H1 (cell line): ENCODE results near the gene DDHD1. TPM values are rescaled to one million over a fixed set of nuclear protein-coding genes. Genes with fewer than 3 reads are reported as not detected.

ENCODE experiments used
- CTCF ChIA-PET: fragments of 300-600 bp; sonication (Branson Sonifier 250); formaldehyde crosslinking; loops from one replicate; lab custom pipeline; 2021; ENCODE audit not compliant: partially characterized antibody; lab: Charles Lee
- POLR2A ChIA-PET: fragments of 300-600 bp; sonication (Branson Sonifier 250); formaldehyde crosslinking; loops from one replicate; lab custom pipeline; 2021; ENCODE audit warnings: inconsistent platforms; ENCODE audit not compliant: partially characterized antibody; lab: Charles Lee
- DNase-seq, 2 experiments: peaks; one replicate each; pipeline versions ENCODE4 v3.0.0 to v3.0.0-alpha.2; 2010 to 2022; ENCODE audit warnings: low spot score in 2 of 2, low read depth in 1 of 2, mixed read lengths in 1 of 2
- FAIRE-seq: peaks from 2 replicates; lab custom pipeline; 2011; peaks lifted over from hg19 to GRCh38; lab: Jason Lieb, UNC
- H2AFZ ChIP-seq: 2 replicates; pipeline ENCODE4 v1.8.1; 2012; ENCODE audit warnings: low read length, inconsistent platforms
- H2AK5ac ChIP-seq: 2 replicates; pipeline ENCODE4 v1.6.1; 2013; ENCODE audit warnings: low read depth, low read length
- H2BK120ac ChIP-seq: replicated peaks from 2 replicates; pipeline ENCODE3; 2013; ENCODE audit warnings: low read depth, low read length, inconsistent platforms
- H2BK12ac ChIP-seq: 2 replicates; pipeline ENCODE4 v1.6.1; 2013; ENCODE audit warnings: low read depth, low read length
- H2BK15ac ChIP-seq: 2 replicates; pipeline ENCODE4 v1.6.1; 2013; ENCODE audit warnings: low read length
- H2BK20ac ChIP-seq: 2 replicates; pipeline ENCODE4 v1.6.1; 2013; ENCODE audit warnings: low read length
- H2BK5ac ChIP-seq: 2 replicates; pipeline ENCODE4 v1.6.1; 2013; ENCODE audit warnings: low read depth, low read length
- H3K14ac ChIP-seq: 2 replicates; pipeline ENCODE4 v1.6.1; 2013; ENCODE audit warnings: inconsistent platforms; ENCODE audit not compliant: insufficient read length
- H3K18ac ChIP-seq: 2 replicates; pipeline ENCODE4 v1.6.1; 2013; ENCODE audit warnings: low read length; ENCODE audit errors: extremely low read depth
- H3K23ac ChIP-seq: 2 replicates; pipeline ENCODE4 v1.6.1; 2013; ENCODE audit warnings: inconsistent platforms; ENCODE audit not compliant: insufficient read length
- H3K23me2 ChIP-seq: 2 replicates; pipeline ENCODE4 v1.6.1; 2013; ENCODE audit warnings: low read depth, low read length
- H3K27ac ChIP-seq: 2 replicates; pipeline ENCODE4 v1.6.1; 2011; ENCODE audit warnings: low read depth, low read length, inconsistent platforms
- H3K27me3 ChIP-seq, 4 experiments: replicated peaks in 1 of 4; 1 replicate in 1 of 4; 2 replicates in 3 of 4; pipeline versions ENCODE4 v1.6.1 to v1.8.1; 2011 to 2013; ENCODE audit warnings: low read length in 3 of 4, mild to moderate bottlenecking in 3 of 4, inconsistent platforms in 2 of 4, mixed read lengths in 2 of 4, moderate library complexity in 1 of 4; ENCODE audit not compliant: control insufficient read depth in 3 of 4, insufficient read depth in 3 of 4; ENCODE audit errors: extremely low read depth in 1 of 4
- H3K36me3 ChIP-seq, 4 experiments: 2 replicates each; pipeline versions ENCODE4 v1.6.1 to v1.8.1; 2011 to 2013; ENCODE audit warnings: mild to moderate bottlenecking in 4 of 4, low read length in 3 of 4, moderate library complexity in 2 of 4, control low read depth in 1 of 4, inconsistent platforms in 1 of 4; ENCODE audit not compliant: insufficient read depth in 4 of 4, control insufficient read depth in 2 of 4
- H3K4ac ChIP-seq: replicated peaks from 2 replicates; pipeline ENCODE3; 2013; ENCODE audit warnings: low read length, low read depth, mixed read lengths, inconsistent platforms; ENCODE audit not compliant: insufficient read length
- H3K4me1 ChIP-seq, 4 experiments: replicated peaks in 1 of 4; 1 replicate in 1 of 4; 2 replicates in 3 of 4; pipeline versions ENCODE4 v1.6.1 to v1.8.1; 2011 to 2013; ENCODE audit warnings: low read length in 3 of 4, inconsistent platforms in 2 of 4, mixed read lengths in 1 of 4; ENCODE audit not compliant: insufficient read depth in 4 of 4, control insufficient read depth in 3 of 4
- H3K4me2 ChIP-seq, 2 experiments: 2 replicates each; pipeline versions ENCODE4 v1.6.1 to v1.8.1; 2011 to 2013; ENCODE audit warnings: low read depth in 2 of 2, low read length in 2 of 2, control low read depth in 1 of 2, inconsistent platforms in 1 of 2, mild to moderate bottlenecking in 1 of 2; ENCODE audit not compliant: insufficient read depth in 1 of 2
- H3K4me3 ChIP-seq, 4 experiments: fragments of 200-600, 300-600 bp in 1 of 4; sonication (generic), shearing (Covaris generic), sonication (Bioruptor Twin) in 1 of 4; 2 replicates each; pipeline versions ENCODE4 v1.5.1 to v1.8.1; 2011 to 2016; ENCODE audit warnings: low read length in 4 of 4, low read depth in 3 of 4, control low read depth in 2 of 4, inconsistent platforms in 2 of 4, mild to moderate bottlenecking in 2 of 4, mixed read lengths in 1 of 4, moderate library complexity in 1 of 4; ENCODE audit not compliant: insufficient read depth in 2 of 4; ENCODE audit errors: extremely low read depth in 1 of 4
- H3K56ac ChIP-seq: replicated peaks from 2 replicates; pipeline ENCODE3; 2013; ENCODE audit warnings: low read depth, mild to moderate bottlenecking, mixed read lengths, low read length, inconsistent platforms; ENCODE audit not compliant: insufficient read length
- H3K79me1 ChIP-seq: 2 replicates; pipeline ENCODE4 v1.6.1; 2013; ENCODE audit warnings: low read depth, low read length, control low read depth
- H3K79me2 ChIP-seq, 2 experiments: 2 replicates each; pipeline versions ENCODE4 v1.6.1 to v1.8.1; 2012 to 2013; ENCODE audit warnings: low read length in 2 of 2, mild to moderate bottlenecking in 2 of 2, inconsistent platforms in 1 of 2; ENCODE audit not compliant: insufficient read depth in 2 of 2, control insufficient read depth in 1 of 2
- H3K9ac ChIP-seq, 4 experiments: replicated peaks in 1 of 4; 1 replicate in 1 of 4; 2 replicates in 3 of 4; pipeline versions ENCODE4 v1.6.1 to v1.8.1; 2011 to 2013; ENCODE audit warnings: low read depth in 3 of 4, low read length in 3 of 4, control low read depth in 2 of 4, mild to moderate bottlenecking in 2 of 4, moderate library complexity in 2 of 4, inconsistent platforms in 1 of 4; ENCODE audit errors: extremely low read depth in 1 of 4
- H3K9me3 ChIP-seq, 2 experiments: 2 replicates each; pipeline versions ENCODE4 v1.6.1 to v1.8.1; 2012 to 2013; ENCODE audit warnings: mild to moderate bottlenecking in 2 of 2, moderate library complexity in 2 of 2, control low read depth in 1 of 2, inconsistent platforms in 1 of 2, low read depth in 1 of 2, low read length in 1 of 2, mixed read lengths in 1 of 2; ENCODE audit not compliant: insufficient read depth in 2 of 2
- H4K20me1 ChIP-seq, 2 experiments: replicated peaks in 1 of 2; 2 replicates each; pipeline versions ENCODE3 to v1.8.1; 2011 to 2013; ENCODE audit warnings: inconsistent platforms in 2 of 2, low read length in 2 of 2, mild to moderate bottlenecking in 1 of 2; ENCODE audit not compliant: insufficient read depth in 2 of 2, control insufficient read depth in 1 of 2
- H4K5ac ChIP-seq: 2 replicates; pipeline ENCODE4 v1.6.1; 2013; ENCODE audit warnings: low read length, low read depth, mixed read lengths, inconsistent platforms; ENCODE audit not compliant: insufficient read length
- H4K8ac ChIP-seq: 2 replicates; pipeline ENCODE4 v1.8.0; 2013; ENCODE audit warnings: mild to moderate bottlenecking, moderate library complexity, low read length, inconsistent platforms; ENCODE audit not compliant: insufficient read depth; ENCODE audit errors: extremely low read depth
- H4K91ac ChIP-seq: replicated peaks from 2 replicates; pipeline ENCODE3; 2013; ENCODE audit warnings: low read length, mixed read lengths, inconsistent platforms; ENCODE audit not compliant: insufficient read length
- CBX8 ChIP-seq: fragments of 300-800, 300-1000 bp; sonication (generic); IDR thresholded peaks from 2 replicates; pipeline ENCODE4 v1.7.1; 2016; ENCODE audit warnings: low read depth, low read length, borderline replicate concordance
- CHD2 ChIP-seq: IDR thresholded peaks from 2 replicates; pipeline ENCODE4 v1.6.1; 2012; ENCODE audit warnings: low read length, improper control_type of control experiment
- CREB1 ChIP-seq: IDR thresholded peaks from 2 replicates; pipeline ENCODE4 v1.6.1; 2012; ENCODE audit warnings: inconsistent platforms
- GABPA ChIP-seq: IDR thresholded peaks from 2 replicates; pipeline ENCODE4 v1.6.1; 2011; ENCODE audit warnings: mild to moderate bottlenecking, low read length, moderate library complexity, borderline replicate concordance; ENCODE audit not compliant: insufficient read depth
- PHF8 ChIP-seq: fragments of 200-600 bp; sonication (generic); conservative IDR thresholded peaks from 2 replicates; pipeline ENCODE4 v1.7.1; 2012; ENCODE audit warnings: low read depth, mild to moderate bottlenecking, inconsistent platforms, low read length, moderate library complexity
- POLR2AphosphoS5 ChIP-seq: IDR thresholded peaks from 2 replicates; pipeline ENCODE4 v1.6.1; 2011; ENCODE audit warnings: low read depth, low read length
- SAP30 ChIP-seq: fragments of 300-600 bp; sonication (generic); IDR thresholded peaks from 2 replicates; pipeline ENCODE4 v1.7.1; 2012; ENCODE audit warnings: low read length, moderate library complexity, mild to moderate bottlenecking, inconsistent platforms; ENCODE audit not compliant: insufficient read depth, insufficient replicate concordance
- SIN3A ChIP-seq, 2 experiments: IDR thresholded peaks in 1 of 2; conservative IDR thresholded peaks in 1 of 2; 2 replicates each; pipeline ENCODE4 v1.6.1; 2011 to 2012; ENCODE audit warnings: low read length in 2 of 2, improper control_type of control experiment in 1 of 2, low read depth in 1 of 2, mild to moderate bottlenecking in 1 of 2
- SP4 ChIP-seq: IDR thresholded peaks from 2 replicates; pipeline ENCODE4 v1.6.1; 2012; ENCODE audit warnings: low read length, inconsistent platforms
- SUZ12 ChIP-seq: fragments of 200-600 bp; sonication (generic); IDR thresholded peaks from 2 replicates; pipeline ENCODE4 v1.6.1; 2012; ENCODE audit warnings: mild to moderate bottlenecking, inconsistent platforms, low read length, moderate library complexity, mixed read lengths
- ZNF274 ChIP-seq: IDR thresholded peaks from 2 replicates; pipeline ENCODE4 v1.7.0; 2012; ENCODE audit warnings: low read length, borderline replicate concordance; ENCODE audit errors: extremely low read depth
- WGBS, 2 experiments: shearing (Covaris generic) in 1 of 2; methylation state at CpG; one replicate each; pipeline versions ENCODE4 v1.1.6 to v1.1.7; 2013 to 2015; ENCODE audit warnings: low lambda C conversion rate in 2 of 2, mixed read lengths in 2 of 2, inconsistent platforms in 1 of 2, low coverage in 1 of 2, missing lambda C conversion rate in 1 of 2; ENCODE audit not compliant: insufficient replicate concordance in 2 of 2, insufficient coverage in 1 of 2, insufficient read length in 1 of 2; ENCODE audit errors: extremely low coverage in 1 of 2, missing lambda C conversion rate in 1 of 2; 5-methylcytosine and 5-hydroxymethylcytosine counted together
- polyA plus RNA-seq, 7 experiments: library from polyadenylated mRNA; depleted of rRNA in 3 of 7; stranded (reverse) in 5 of 7; unstranded in 2 of 7; fragments of >200 nt in 5 of 7; fragments of 200-250 nt in 2 of 7; gene quantifications; 1 replicate in 5 of 7; 2 replicates in 1 of 7; 4 replicates in 1 of 7; pipeline versions ENCODE4 v1.2.1 to v1.2.3, GENCODE V29; 2011 to 2013; ENCODE audit warnings: missing spikeins in 2 of 7, mixed read lengths in 2 of 7
- total RNA-seq: library from RNA; stranded (reverse); fragmentation: NEBNext Ultra II Directional; extraction: Animal tissue kit (Norgen Biotek cat#: 25700); gene quantifications from 2 replicates; pipeline ENCODE4 v1.2.1, GENCODE V29; 2021
- TF ChIP-seq, protein P1 (sequence below), 3 experiments: IDR thresholded peaks; 1 replicate in 2 of 3; 2 replicates in 1 of 3; pipeline versions ENCODE4 v1.5.1 to v1.6.1; 2011; ENCODE audit warnings: low read length in 3 of 3, mild to moderate bottlenecking in 3 of 3, inconsistent platforms in 2 of 3, low read depth in 1 of 3, moderate library complexity in 1 of 3; ENCODE audit not compliant: insufficient read depth in 1 of 3; ENCODE audit errors: control extremely low read depth in 1 of 3

Gene DDHD1
- total and polyA plus RNA-seq, 2 of the 8 experiments (the other 6 are each of a cell fraction or from before 2014, with no cell fraction given), result 3.6 to 16.0 TPM

DNA sequence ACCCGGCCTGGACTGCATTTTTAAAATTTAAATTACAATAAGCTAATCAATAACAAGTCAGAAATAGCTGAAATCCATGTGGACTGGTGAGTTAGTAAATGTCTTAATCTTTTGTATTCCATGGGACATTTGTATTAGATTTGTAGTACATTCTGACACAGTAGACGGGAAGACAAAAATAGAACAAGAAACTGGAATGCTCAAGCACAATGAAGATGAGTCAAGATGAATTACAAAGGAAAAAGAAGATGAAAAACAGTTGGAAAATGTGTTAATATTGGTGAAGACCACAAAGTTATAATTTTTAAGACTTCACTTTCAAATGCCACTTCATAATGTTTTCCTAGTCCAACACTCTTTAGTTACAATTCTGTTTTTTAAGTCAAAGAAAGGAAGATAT lies 104.5 kb downstream of the DDHD1 start:
- Histone ChIP-seq H3K27me3 (no peaks in the 10 kb centered on the region), H4K8ac (no peak overlapping the region), H4K5ac (no peak overlapping the region), H4K20me1 (no peaks in the 10 kb centered on the region), H3K23ac (no peak overlapping the region), H2BK12ac (no peak overlapping the region), H4K91ac (no peak overlapping the region), H3K4me3 (no peak overlapping the region), H3K79me2 (no peaks in the 10 kb centered on the region), H3K4me2 (no peak overlapping the region), H3K36me3 (peaks cover 0 to 3% (median 1%) of the 10 kb centered on the region in 4 experiments; a peak in 2 of 8 replicates), H2BK120ac (no peak overlapping the region), H3K23me2 (no peaks in the 10 kb centered on the region), H3K27ac (no peak overlapping the region), H3K4me1 (no peaks in the 10 kb centered on the region), H2BK15ac (no peak overlapping the region), H3K14ac (no peak overlapping the region), H3K79me1 (no peaks in the 10 kb centered on the region), H3K9ac (no peak overlapping the region), H3K18ac (no peak overlapping the region), H3K56ac (no peak overlapping the region), H3K4ac (no peak overlapping the region), H2BK20ac (no peak overlapping the region), H2AFZ (no peak overlapping the region), H3K9me3 (no peaks in the 10 kb centered on the region; a peak in 1 of 4 replicates), H2AK5ac (no peak overlapping the region), H2BK5ac (no peak overlapping the region)
- FAIRE-seq, result no peak
- ChIA-PET CTCF (interaction anchor here (0.7 to 1.9 kb wide), 2 partner anchors 87 to 1580 kb away, joined by 3 to 4 read pairs; no protein-coding TSS in a partner anchor), POLR2A (no interaction called here)
- WGBS, 2 experiments, result 100% methylated on average over 2 of the region's 2 CpGs; no CpG with 5 or more reads in 1 of the 2 experiments
- no peak for DNase-seq
- TF ChIP-seq CBX8, result no peak
- TF ChIP-seq SP4, result no peak
- no peak for TF ChIP-seq CREB1
- no peak for TF ChIP-seq SIN3A (conservative IDR thresholded peaks at IDR 0.05 in 1 of 2, IDR thresholded peaks at IDR 0.05 in 1 of 2; ENCODE audit: low read depth in 1 of 2, low read length in 2 of 2)
- TF ChIP-seq PHF8, result no peak
- TF ChIP-seq GABPA, result no peak
- TF ChIP-seq SUZ12, result no peak
- no peak for TF ChIP-seq SAP30
- TF ChIP-seq POLR2AphosphoS5, result no peak
- TF ChIP-seq, protein P1, sequence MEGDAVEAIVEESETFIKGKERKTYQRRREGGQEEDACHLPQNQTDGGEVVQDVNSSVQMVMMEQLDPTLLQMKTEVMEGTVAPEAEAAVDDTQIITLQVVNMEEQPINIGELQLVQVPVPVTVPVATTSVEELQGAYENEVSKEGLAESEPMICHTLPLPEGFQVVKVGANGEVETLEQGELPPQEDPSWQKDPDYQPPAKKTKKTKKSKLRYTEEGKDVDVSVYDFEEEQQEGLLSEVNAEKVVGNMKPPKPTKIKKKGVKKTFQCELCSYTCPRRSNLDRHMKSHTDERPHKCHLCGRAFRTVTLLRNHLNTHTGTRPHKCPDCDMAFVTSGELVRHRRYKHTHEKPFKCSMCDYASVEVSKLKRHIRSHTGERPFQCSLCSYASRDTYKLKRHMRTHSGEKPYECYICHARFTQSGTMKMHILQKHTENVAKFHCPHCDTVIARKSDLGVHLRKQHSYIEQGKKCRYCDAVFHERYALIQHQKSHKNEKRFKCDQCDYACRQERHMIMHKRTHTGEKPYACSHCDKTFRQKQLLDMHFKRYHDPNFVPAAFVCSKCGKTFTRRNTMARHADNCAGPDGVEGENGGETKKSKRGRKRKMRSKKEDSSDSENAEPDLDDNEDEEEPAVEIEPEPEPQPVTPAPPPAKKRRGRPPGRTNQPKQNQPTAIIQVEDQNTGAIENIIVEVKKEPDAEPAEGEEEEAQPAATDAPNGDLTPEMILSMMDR (IDR thresholded peaks at IDR 0.05; ENCODE audit: control extremely low read depth in 1 of 3, insufficient read depth in 1 of 3, low read depth in 1 of 3, low read length in 3 of 3), result no peak
- TF ChIP-seq CHD2, result no peak
- TF ChIP-seq ZNF274, result no peak
